ENCODE data around the gene WDR17.

Gene WDR17

DNA sequence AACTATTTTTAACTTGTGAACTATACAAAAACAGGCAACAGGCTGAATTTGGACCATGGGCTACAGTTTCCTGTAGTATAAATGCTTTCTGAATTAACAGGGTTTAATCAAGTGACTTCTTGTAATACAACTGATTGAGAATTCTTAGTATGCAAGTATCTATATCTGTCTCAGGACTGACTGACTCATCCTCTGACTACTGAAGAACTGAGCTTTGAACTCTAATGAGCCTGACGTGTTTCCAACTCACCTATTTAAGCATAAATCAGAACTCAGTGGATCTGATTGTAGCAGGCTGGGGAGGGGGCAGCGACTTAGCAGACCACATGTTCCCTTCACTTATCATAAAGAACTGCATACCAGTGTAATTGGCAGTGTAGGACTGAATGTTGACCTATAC, 122.0 kb downstream of the WDR17 start:
- no peak overlapping the region for H2AFZ ChIP-seq (ENCODE audit: low read depth, low read length)
- no peaks in the 10 kb centered on the region for H3K27me3 ChIP-seq (ENCODE audit: insufficient read depth, low read length)
- no peaks in the 10 kb centered on the region for H3K36me3 ChIP-seq (ENCODE audit: insufficient read depth, low read length)
- H3K9me3 ChIP-seq (ENCODE audit: low read length), result no peaks in the 10 kb centered on the region
- H3K4me3 ChIP-seq (ENCODE audit: low read length), result no peak overlapping the region
- no peaks in the 10 kb centered on the region for H3K4me1 ChIP-seq (ENCODE audit: insufficient read depth, low read length)

- Histone ChIP-seq H3K9me3 (ENCODE audit: low read length) (no peaks in the 10 kb centered on the region), H3K27me3 (ENCODE audit: insufficient read depth, low read length) (no peaks in the 10 kb centered on the region), H3K4me3 (ENCODE audit: low read length) (no peak overlapping the region), H3K4me1 (ENCODE audit: insufficient read depth, low read length) (no peaks in the 10 kb centered on the region), H3K36me3 (ENCODE audit: insufficient read depth, low read length) (no peaks in the 10 kb centered on the region), H2AFZ (ENCODE audit: low read depth, low read length) (no peak overlapping the region)
Observed at GRCh38 chr4:176188654-176189053, 123.0 kb downstream of the WDR17 start.

- no peak overlapping the region for H2AFZ ChIP-seq (ENCODE audit: low read depth, low read length)
- no peaks in the 10 kb centered on the region for H3K4me1 ChIP-seq (ENCODE audit: insufficient read depth, low read length)
- H3K36me3 ChIP-seq (ENCODE audit: insufficient read depth, low read length), result no peaks in the 10 kb centered on the region
- no peaks in the 10 kb centered on the region for H3K27me3 ChIP-seq (ENCODE audit: insufficient read depth, low read length)
- no peak overlapping the region for H3K4me3 ChIP-seq (ENCODE audit: low read length)
- H3K9me3 ChIP-seq (ENCODE audit: low read length), result no peaks in the 10 kb centered on the region
Observed at GRCh38 chr4:176189891-176190795, 124.5 kb downstream of the WDR17 start.

DNA sequence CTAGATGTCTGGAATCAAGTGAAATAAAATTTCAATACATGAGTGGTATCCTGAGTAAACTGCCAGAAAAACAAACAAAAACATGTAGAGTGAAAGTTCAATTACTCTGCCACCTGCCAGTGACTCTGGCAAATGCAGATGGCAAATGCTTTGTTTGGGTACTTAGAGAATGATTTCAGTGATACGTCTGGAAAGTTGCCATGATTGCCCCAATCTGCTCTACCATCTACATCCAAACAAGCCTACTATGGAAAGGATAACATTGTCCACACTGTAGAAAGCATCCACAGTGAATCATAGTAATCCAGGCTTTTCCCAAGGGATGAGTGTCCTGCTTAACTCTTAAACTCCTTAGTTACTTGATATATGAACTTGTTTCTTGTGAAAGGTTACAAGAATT, 126.3 kb downstream of the WDR17 start:
- H3K27me3 ChIP-seq (ENCODE audit: insufficient read depth, low read length), result no peaks in the 10 kb centered on the region
- peaks cover 5% of the 10 kb centered on the region for H3K4me1 ChIP-seq (ENCODE audit: insufficient read depth, low read length)

GRCh38 chr4:176193126-176193525, 127.5 kb downstream of the WDR17 start:
- Histone ChIP-seq H3K36me3 (ENCODE audit: insufficient read depth, low read length) (no peaks in the 10 kb centered on the region), H3K4me1 (ENCODE audit: insufficient read depth, low read length) (peaks cover 5% of the 10 kb centered on the region), H3K27me3 (ENCODE audit: insufficient read depth, low read length) (no peaks in the 10 kb centered on the region), H3K4me3 (ENCODE audit: low read length) (no peak overlapping the region), H2AFZ (ENCODE audit: low read depth, low read length) (no peak overlapping the region), H3K9me3 (ENCODE audit: low read length) (no peaks in the 10 kb centered on the region)

More for the DNA sequence above, 126.3 kb downstream of the WDR17 start:
- H3K36me3 ChIP-seq (ENCODE audit: insufficient read depth, low read length), result no peaks in the 10 kb centered on the region
- H3K4me3 ChIP-seq (ENCODE audit: low read length), result no peak overlapping the region
- H3K9me3 ChIP-seq (ENCODE audit: low read length), result no peaks in the 10 kb centered on the region
- H2AFZ ChIP-seq (ENCODE audit: low read depth, low read length), result no peak overlapping the region

GRCh38 chr4:176193938-176194337, 128.3 kb downstream of the WDR17 start:
- no peak overlapping the region for H3K4me3 ChIP-seq (ENCODE audit: low read length)
- H3K27me3 ChIP-seq (ENCODE audit: insufficient read depth, low read length), result no peaks in the 10 kb centered on the region
- peaks cover 5% of the 10 kb centered on the region for H3K4me1 ChIP-seq (ENCODE audit: insufficient read depth, low read length)
- H2AFZ ChIP-seq (ENCODE audit: low read depth, low read length), result no peak overlapping the region
- H3K9me3 ChIP-seq (ENCODE audit: low read length), result no peaks in the 10 kb centered on the region
- H3K36me3 ChIP-seq (ENCODE audit: insufficient read depth, low read length), result no peaks in the 10 kb centered on the region

DNA sequence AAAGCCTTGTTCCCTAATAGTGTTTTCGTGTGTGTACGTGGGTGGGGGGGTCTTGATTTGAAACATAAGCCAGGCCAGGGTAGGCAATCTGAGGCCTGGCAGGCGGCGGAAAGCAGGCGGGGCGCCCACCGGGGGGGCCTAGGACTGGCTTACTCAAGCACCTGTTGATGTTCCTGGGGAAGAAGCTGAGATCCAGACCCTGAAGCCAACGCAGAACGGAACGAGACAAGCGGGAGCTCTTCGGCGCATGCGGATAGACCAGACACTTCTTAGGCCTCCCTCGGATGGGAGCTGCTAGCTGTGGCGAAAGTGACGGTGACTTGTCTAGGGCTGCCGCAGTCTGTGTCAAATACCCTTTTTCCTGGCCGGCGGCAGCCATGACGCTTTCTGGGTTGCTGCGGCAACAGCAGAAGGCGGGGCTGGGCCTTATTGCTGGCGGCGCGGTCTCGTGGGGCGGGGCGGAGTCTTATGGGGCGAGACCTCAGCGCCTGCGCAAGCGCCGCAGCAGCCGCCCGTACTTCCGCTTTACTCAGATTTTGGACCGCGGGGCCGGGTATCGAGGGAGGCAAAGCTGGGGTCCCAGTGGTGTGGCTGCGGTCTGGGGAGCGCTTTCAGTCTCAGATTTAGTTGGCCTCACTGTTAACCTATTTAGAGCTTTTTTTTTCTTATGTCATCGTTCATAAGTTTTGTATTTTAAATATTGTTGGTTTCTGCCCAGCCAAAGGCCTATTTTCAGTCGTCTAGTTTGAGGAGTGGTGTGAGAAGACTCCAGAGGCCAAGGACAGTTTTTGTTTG, 129.7 kb downstream of the WDR17 start, which contains the start of gene SPATA4:
SPATA4 (minus strand) TSS at position 402 of the 795 bp plus-strand sequence; CDS start at position 379, 23 bp downstream.
- Histone ChIP-seq H3K36me3 (ENCODE audit: insufficient read depth, low read length) (no peaks in the 10 kb centered on the region), H2AFZ (ENCODE audit: low read depth, low read length) (peak within 1 kb of the TSS; percentile 95), H3K9me3 (ENCODE audit: low read length) (no peaks in the 10 kb centered on the region), H3K4me1 (ENCODE audit: insufficient read depth, low read length) (peaks cover 5% of the 10 kb centered on the region), H3K27me3 (ENCODE audit: insufficient read depth, low read length) (no peaks in the 10 kb centered on the region), H3K4me3 (ENCODE audit: low read length) (peak within 1 kb of the TSS; percentile 45)

GRCh38 chr4:176198316-176198903, 132.8 kb downstream of the WDR17 start:
- no peak overlapping the region for H2AFZ ChIP-seq (ENCODE audit: low read depth, low read length)
- peaks cover 2% of the 10 kb centered on the region for H3K9me3 ChIP-seq (ENCODE audit: low read length)
- H3K4me3 ChIP-seq (ENCODE audit: low read length), result no peak overlapping the region
- H3K27me3 ChIP-seq (ENCODE audit: insufficient read depth, low read length), result no peaks in the 10 kb centered on the region
- H3K36me3 ChIP-seq (ENCODE audit: insufficient read depth, low read length), result no peaks in the 10 kb centered on the region
- peaks cover 5% of the 10 kb centered on the region for H3K4me1 ChIP-seq (ENCODE audit: insufficient read depth, low read length)

DNA sequence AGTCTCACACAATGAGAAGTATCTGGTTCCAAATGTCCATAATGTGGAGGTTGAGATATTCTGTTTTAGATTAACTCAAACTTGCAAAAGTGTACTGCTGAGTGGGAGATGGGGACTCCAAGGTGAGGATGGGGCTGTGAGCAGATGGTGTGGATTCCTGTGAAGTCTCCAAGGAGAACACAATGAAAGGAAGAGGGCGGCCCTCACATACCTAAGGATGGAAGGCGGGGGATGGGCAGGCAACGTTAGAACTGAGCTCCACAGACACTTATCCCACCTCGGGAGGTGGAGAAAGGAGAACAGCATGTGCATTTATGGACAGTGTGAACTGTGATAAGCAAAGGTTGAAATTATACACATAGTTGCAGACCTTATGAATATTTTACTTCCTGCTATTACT, 139.7 kb downstream of the WDR17 start:
- peaks cover 2% of the 10 kb centered on the region for H3K9me3 ChIP-seq (ENCODE audit: low read length)

DNA sequence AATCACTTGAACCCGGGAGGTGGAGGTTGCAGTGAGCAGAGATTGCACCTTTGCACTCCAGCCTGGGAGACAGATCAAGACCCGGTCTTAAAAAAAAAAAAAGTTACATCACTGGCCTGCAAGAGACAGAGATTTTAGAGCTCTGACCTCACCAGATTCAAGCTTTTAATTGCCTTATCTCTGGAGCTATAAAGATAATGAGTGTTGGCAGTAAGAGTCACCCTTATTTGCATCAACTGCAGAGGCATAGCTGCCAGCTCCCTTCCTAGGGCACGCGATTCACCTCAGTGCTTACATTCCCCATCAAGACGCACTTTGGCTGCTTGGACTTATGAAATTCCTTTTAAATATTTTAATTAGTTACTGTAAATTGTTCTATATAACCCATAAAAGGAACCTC, 142.2 kb downstream of the WDR17 start:
- Histone ChIP-seq H3K4me3 (ENCODE audit: low read length) (no peak overlapping the region), H3K9me3 (ENCODE audit: low read length) (no peaks in the 10 kb centered on the region), H3K4me1 (ENCODE audit: insufficient read depth, low read length) (peaks cover 7% of the 10 kb centered on the region), H2AFZ (ENCODE audit: low read depth, low read length) (no peak overlapping the region), H3K36me3 (ENCODE audit: insufficient read depth, low read length) (no peaks in the 10 kb centered on the region), H3K27me3 (ENCODE audit: insufficient read depth, low read length) (no peaks in the 10 kb centered on the region)

More for the DNA sequence above, 139.7 kb downstream of the WDR17 start:
- no peaks in the 10 kb centered on the region for H3K36me3 ChIP-seq (ENCODE audit: insufficient read depth, low read length)
- H3K4me3 ChIP-seq (ENCODE audit: low read length), result no peak overlapping the region
- peaks cover 7% of the 10 kb centered on the region for H3K4me1 ChIP-seq (ENCODE audit: insufficient read depth, low read length)
- no peaks in the 10 kb centered on the region for H3K27me3 ChIP-seq (ENCODE audit: insufficient read depth, low read length)
- H2AFZ ChIP-seq (ENCODE audit: low read depth, low read length), result no peak overlapping the region

DNA sequence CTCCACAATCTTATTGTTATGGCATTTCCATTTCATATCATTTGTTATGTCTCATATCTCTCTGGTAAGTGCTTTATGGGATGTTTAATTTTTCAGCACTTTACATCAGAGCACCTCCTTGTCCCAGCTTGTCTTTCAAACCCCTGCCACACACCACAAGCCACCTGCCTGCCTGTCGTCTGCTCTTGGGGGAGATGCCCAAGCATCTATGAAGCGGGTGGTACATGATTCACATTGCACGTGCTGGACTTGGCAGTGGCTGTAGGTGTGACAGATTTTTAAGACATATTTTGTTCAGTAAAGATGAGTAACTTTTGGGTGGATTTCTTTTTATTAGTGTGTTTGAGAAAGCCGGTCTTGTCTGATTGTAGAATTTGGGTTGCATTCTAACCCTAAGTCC, 143.9 kb downstream of the WDR17 start:
- H3K9me3 ChIP-seq (ENCODE audit: low read length), result no peaks in the 10 kb centered on the region
- H3K4me1 ChIP-seq (ENCODE audit: insufficient read depth, low read length), result peaks cover 7% of the 10 kb centered on the region
- H3K27me3 ChIP-seq (ENCODE audit: insufficient read depth, low read length), result no peaks in the 10 kb centered on the region
- no peak overlapping the region for H2AFZ ChIP-seq (ENCODE audit: low read depth, low read length)
- H3K36me3 ChIP-seq (ENCODE audit: insufficient read depth, low read length), result no peaks in the 10 kb centered on the region
- H3K4me3 ChIP-seq (ENCODE audit: low read length), result no peak overlapping the region

- Histone ChIP-seq H2AFZ (ENCODE audit: low read depth, low read length) (no peak overlapping the region), H3K4me1 (ENCODE audit: insufficient read depth, low read length) (peaks cover 6% of the 10 kb centered on the region), H3K4me3 (ENCODE audit: low read length) (no peak overlapping the region), H3K27me3 (ENCODE audit: insufficient read depth, low read length) (no peaks in the 10 kb centered on the region), H3K36me3 (ENCODE audit: insufficient read depth, low read length) (no peaks in the 10 kb centered on the region), H3K9me3 (ENCODE audit: low read length) (no peaks in the 10 kb centered on the region)
Observed at GRCh38 chr4:176210101-176210500, 144.5 kb downstream of the WDR17 start.

Data from neuron (in vitro differentiated cells).